PFSK-1 (cell line): ENCODE results near the gene BEAN1.

Experiments used
- SIN3A ChIP-seq: IDR thresholded peaks from 2 replicates; pipeline ENCODE4 v1.6.1; 2012; ENCODE audit warnings: mild to moderate bottlenecking, low read length, moderate library complexity, borderline replicate concordance; ENCODE audit not compliant: insufficient read depth
- TF ChIP-seq, protein P1 (sequence below), 2 experiments: IDR thresholded peaks; 2 replicates each; pipeline versions ENCODE4 v1.6.1 to v1.8.0; 2011 to 2012; ENCODE audit warnings: low read depth in 2 of 2, low read length in 2 of 2, control low read depth in 1 of 2, inconsistent platforms in 1 of 2, mild to moderate bottlenecking in 1 of 2, moderate library complexity in 1 of 2; ENCODE audit not compliant: insufficient read depth in 1 of 2

DNA sequence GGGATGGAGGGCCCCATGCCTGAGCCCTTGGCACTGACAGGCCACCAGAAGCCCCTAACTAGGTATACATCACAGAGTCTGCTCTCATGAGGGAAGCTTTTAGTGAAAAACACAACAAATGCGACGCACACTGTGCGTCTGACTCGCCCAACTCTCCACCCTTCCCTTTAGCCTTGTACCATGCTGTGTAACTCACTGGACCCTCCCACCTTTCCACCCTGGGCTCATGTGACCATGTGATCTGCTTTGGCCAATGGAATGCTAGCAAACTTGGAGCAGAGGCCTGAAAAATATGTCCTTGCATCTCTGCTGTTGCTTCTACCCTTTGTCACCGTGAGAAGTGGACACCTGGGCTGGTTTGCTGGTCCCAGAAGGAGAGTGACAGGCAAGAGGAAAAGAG is 101.2 kb downstream of the BEAN1 start:
- TF ChIP-seq, protein P1, sequence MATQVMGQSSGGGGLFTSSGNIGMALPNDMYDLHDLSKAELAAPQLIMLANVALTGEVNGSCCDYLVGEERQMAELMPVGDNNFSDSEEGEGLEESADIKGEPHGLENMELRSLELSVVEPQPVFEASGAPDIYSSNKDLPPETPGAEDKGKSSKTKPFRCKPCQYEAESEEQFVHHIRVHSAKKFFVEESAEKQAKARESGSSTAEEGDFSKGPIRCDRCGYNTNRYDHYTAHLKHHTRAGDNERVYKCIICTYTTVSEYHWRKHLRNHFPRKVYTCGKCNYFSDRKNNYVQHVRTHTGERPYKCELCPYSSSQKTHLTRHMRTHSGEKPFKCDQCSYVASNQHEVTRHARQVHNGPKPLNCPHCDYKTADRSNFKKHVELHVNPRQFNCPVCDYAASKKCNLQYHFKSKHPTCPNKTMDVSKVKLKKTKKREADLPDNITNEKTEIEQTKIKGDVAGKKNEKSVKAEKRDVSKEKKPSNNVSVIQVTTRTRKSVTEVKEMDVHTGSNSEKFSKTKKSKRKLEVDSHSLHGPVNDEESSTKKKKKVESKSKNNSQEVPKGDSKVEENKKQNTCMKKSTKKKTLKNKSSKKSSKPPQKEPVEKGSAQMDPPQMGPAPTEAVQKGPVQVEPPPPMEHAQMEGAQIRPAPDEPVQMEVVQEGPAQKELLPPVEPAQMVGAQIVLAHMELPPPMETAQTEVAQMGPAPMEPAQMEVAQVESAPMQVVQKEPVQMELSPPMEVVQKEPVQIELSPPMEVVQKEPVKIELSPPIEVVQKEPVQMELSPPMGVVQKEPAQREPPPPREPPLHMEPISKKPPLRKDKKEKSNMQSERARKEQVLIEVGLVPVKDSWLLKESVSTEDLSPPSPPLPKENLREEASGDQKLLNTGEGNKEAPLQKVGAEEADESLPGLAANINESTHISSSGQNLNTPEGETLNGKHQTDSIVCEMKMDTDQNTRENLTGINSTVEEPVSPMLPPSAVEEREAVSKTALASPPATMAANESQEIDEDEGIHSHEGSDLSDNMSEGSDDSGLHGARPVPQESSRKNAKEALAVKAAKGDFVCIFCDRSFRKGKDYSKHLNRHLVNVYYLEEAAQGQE (IDR thresholded peaks at IDR 0.05; ENCODE audit: insufficient read depth in 1 of 2, low read depth in 2 of 2, low read length in 2 of 2), result no peak
- TF ChIP-seq SIN3A, result no peak
